ENCODE data around the gene CORO2B.
A peak's percentile ranks its signal among the peaks of the same experiment; 100 is the strongest.

The CORO2B gene

DNA sequence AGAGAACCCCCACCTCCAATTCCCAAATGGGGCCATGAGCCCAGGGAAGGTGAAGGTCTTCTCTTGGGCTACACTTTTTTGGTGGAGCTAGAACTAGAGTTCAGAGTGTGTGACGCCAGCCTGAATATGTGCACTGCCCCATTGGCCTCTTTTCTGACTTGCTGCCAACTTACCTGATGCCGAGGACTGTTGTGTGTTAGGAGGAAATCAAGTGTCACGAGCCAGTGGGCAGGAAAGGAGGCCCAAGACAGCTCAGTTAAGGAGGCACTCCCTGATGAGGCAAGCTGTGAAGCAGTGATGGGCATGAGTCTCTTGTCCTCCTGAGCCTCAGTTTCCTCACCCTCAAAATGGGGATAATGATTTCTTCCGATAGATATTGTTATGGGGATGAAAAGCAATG lies 134.1 kb downstream of the CORO2B start:
- ATAC-seq (ENCODE audit: insufficient read depth, low read depth): no peak
- no peaks in the 10 kb centered on the region for H3K9me3 ChIP-seq (ENCODE audit: insufficient read depth, low read length, severe bottlenecking)
- TF ChIP-seq CTCF (IDR thresholded peaks at IDR 0.05; ENCODE audit: borderline replicate concordance, extremely low read depth, low read length, poor library complexity, severe bottlenecking): no peak
- no peak for TF ChIP-seq EZH2 (IDR thresholded peaks at IDR 0.05; ENCODE audit: borderline replicate concordance, low read depth, low read length, severe bottlenecking)
- H3K36me3 ChIP-seq (ENCODE audit: insufficient read depth, low read length): no peaks in the 10 kb centered on the region
- no peaks in the 10 kb centered on the region for H3K79me2 ChIP-seq (ENCODE audit: insufficient read depth, low read length)
- DNase-seq: no peak
- H3K4me1 ChIP-seq (ENCODE audit: insufficient read depth, low read length): no peaks in the 10 kb centered on the region
- no peak overlapping the region for H3K9ac ChIP-seq (ENCODE audit: low read depth, low read length)
- no peaks in the 10 kb centered on the region for H4K20me1 ChIP-seq (ENCODE audit: insufficient read depth, low read length)
- H3K27me3 ChIP-seq (ENCODE audit: insufficient read depth, low read length, poor library complexity): peaks cover 1% of the 10 kb centered on the region
- no peak overlapping the region for H3K4me3 ChIP-seq (ENCODE audit: low read depth in 1 of 2, low read length in 2 of 2)
- H2AFZ ChIP-seq (ENCODE audit: low read depth, low read length): no peak overlapping the region
- no peak overlapping the region for H3K27ac ChIP-seq (ENCODE audit: low read length)
- no peak overlapping the region for H3K4me2 ChIP-seq (ENCODE audit: insufficient read depth, low read length)

- ATAC-seq (ENCODE audit: insufficient read depth, low read depth): no peak
- no peak overlapping the region for H3K4me2 ChIP-seq (ENCODE audit: insufficient read depth, low read length)
- H3K36me3 ChIP-seq (ENCODE audit: insufficient read depth, low read length): no peaks in the 10 kb centered on the region
- TF ChIP-seq CTCF (IDR thresholded peaks at IDR 0.05; ENCODE audit: borderline replicate concordance, extremely low read depth, low read length, poor library complexity, severe bottlenecking) (no peak), EZH2 (IDR thresholded peaks at IDR 0.05; ENCODE audit: borderline replicate concordance, low read depth, low read length, severe bottlenecking) (no peak)
- H3K9me3 ChIP-seq (ENCODE audit: insufficient read depth, low read length, severe bottlenecking): no peaks in the 10 kb centered on the region
- no peaks in the 10 kb centered on the region for H3K79me2 ChIP-seq (ENCODE audit: insufficient read depth, low read length)
- H4K20me1 ChIP-seq (ENCODE audit: insufficient read depth, low read length): no peaks in the 10 kb centered on the region
- no peaks in the 10 kb centered on the region for H3K4me1 ChIP-seq (ENCODE audit: insufficient read depth, low read length)
- H2AFZ ChIP-seq (ENCODE audit: low read depth, low read length): no peak overlapping the region
- H3K27ac ChIP-seq (ENCODE audit: low read length): no peak overlapping the region
- no peak overlapping the region for H3K4me3 ChIP-seq (ENCODE audit: low read depth in 1 of 2, low read length in 2 of 2)
- H3K9ac ChIP-seq (ENCODE audit: low read depth, low read length): no peak overlapping the region
- peaks cover 2% of the 10 kb centered on the region for H3K27me3 ChIP-seq (ENCODE audit: insufficient read depth, low read length, poor library complexity)
- no peak for DNase-seq
Observed at GRCh38 chr15:68713874-68714273, 135.1 kb downstream of the CORO2B start.

DNA sequence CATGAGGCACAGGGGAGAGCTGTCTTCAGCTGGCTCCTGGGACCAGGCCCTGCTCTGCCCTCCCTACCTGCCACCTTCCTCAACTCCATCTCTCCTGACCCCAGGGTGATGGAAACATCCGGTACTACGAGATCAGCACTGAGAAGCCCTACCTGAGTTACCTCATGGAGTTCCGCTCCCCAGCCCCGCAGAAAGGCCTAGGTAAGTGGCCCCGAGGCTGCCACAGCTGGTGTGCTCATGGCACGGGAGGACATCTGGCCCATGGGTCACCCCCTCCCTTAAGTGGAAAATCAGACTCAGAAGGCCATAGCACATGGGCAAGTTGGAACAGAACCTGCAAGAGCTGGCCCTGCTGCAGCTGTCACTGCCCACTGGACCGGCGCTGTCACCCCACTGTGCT lies 136.3 kb downstream of the CORO2B start:
- no peaks in the 10 kb centered on the region for H3K79me2 ChIP-seq (ENCODE audit: insufficient read depth, low read length)
- H3K9ac ChIP-seq (ENCODE audit: low read depth, low read length): no peak overlapping the region
- no peak overlapping the region for H3K4me3 ChIP-seq (ENCODE audit: low read depth in 1 of 2, low read length in 2 of 2)
- H3K9me3 ChIP-seq (ENCODE audit: insufficient read depth, low read length, severe bottlenecking): no peaks in the 10 kb centered on the region
- no peak overlapping the region for H2AFZ ChIP-seq (ENCODE audit: low read depth, low read length)
- H3K4me1 ChIP-seq (ENCODE audit: insufficient read depth, low read length): no peaks in the 10 kb centered on the region
- TF ChIP-seq EZH2 (IDR thresholded peaks at IDR 0.05; ENCODE audit: borderline replicate concordance, low read depth, low read length, severe bottlenecking): no peak
- no peak for TF ChIP-seq CTCF (IDR thresholded peaks at IDR 0.05; ENCODE audit: borderline replicate concordance, extremely low read depth, low read length, poor library complexity, severe bottlenecking)
- H3K36me3 ChIP-seq (ENCODE audit: insufficient read depth, low read length): no peaks in the 10 kb centered on the region
- H3K27ac ChIP-seq (ENCODE audit: low read length): no peak overlapping the region
- H3K27me3 ChIP-seq (ENCODE audit: insufficient read depth, low read length, poor library complexity): peaks cover 2% of the 10 kb centered on the region
- H4K20me1 ChIP-seq (ENCODE audit: insufficient read depth, low read length): no peaks in the 10 kb centered on the region
- H3K4me2 ChIP-seq (ENCODE audit: insufficient read depth, low read length): no peak overlapping the region
- ATAC-seq (ENCODE audit: insufficient read depth, low read depth) (no peak), DNase-seq (no peak)

DNA sequence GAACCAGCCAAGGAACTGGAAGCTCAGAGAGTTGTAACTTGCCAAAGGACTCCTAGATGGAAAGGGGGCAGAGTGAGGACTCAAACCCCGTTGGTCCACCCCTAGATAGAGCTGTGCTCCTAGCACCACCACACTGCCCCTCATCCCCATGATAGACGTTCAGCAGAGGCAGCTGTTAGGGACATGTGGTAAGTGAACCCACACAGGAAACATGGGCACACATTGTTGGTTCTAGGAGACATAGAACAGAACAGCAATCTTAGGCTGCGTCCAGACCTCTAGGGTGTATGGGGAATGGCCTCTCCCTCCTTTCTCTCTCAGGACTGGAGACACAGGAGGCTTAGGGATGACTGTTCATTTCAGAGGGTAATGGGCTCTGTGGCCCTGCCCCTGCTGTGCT lies 139.2 kb downstream of the CORO2B start:
- Histone ChIP-seq H4K20me1 (ENCODE audit: insufficient read depth, low read length) (no peaks in the 10 kb centered on the region), H3K79me2 (ENCODE audit: insufficient read depth, low read length) (no peaks in the 10 kb centered on the region), H2AFZ (ENCODE audit: low read depth, low read length) (no peak overlapping the region), H3K27me3 (ENCODE audit: insufficient read depth, low read length, poor library complexity) (peaks cover 2% of the 10 kb centered on the region), H3K9ac (ENCODE audit: low read depth, low read length) (no peak overlapping the region), H3K9me3 (ENCODE audit: insufficient read depth, low read length, severe bottlenecking) (no peaks in the 10 kb centered on the region), H3K27ac (ENCODE audit: low read length) (no peak overlapping the region), H3K4me2 (ENCODE audit: insufficient read depth, low read length) (no peak overlapping the region), H3K36me3 (ENCODE audit: insufficient read depth, low read length) (no peaks in the 10 kb centered on the region), H3K4me3 (ENCODE audit: low read depth in 1 of 2, low read length in 2 of 2) (no peak overlapping the region), H3K4me1 (ENCODE audit: insufficient read depth, low read length) (no peaks in the 10 kb centered on the region)
- no peak for DNase-seq
- peak; percentile 39; the same call in 1 of the 3 replicates for ATAC-seq (ENCODE audit: insufficient read depth, low read depth)
- no peak for TF ChIP-seq CTCF (IDR thresholded peaks at IDR 0.05; ENCODE audit: borderline replicate concordance, extremely low read depth, low read length, poor library complexity, severe bottlenecking)
- no peak for TF ChIP-seq EZH2 (IDR thresholded peaks at IDR 0.05; ENCODE audit: borderline replicate concordance, low read depth, low read length, severe bottlenecking)

Data from DND-41 (cell line).